PC-3 (cell line): ENCODE data around the gene FH. TPM values are rescaled to one million over a fixed set of nuclear protein-coding genes. Genes with fewer than 3 reads are reported as not detected.
A peak's percentile ranks its signal among the peaks of the same experiment; 100 is the strongest.

ENCODE experiments used
- ATAC-seq: fragments of 200-7000 bp; cut with Tn5 transposase; 2 replicates; pipeline ENCODE4 v1.9.1; 2020; ENCODE audit warnings: mild to moderate bottlenecking, moderate library complexity
- BruUV-seq: library from RNA; stranded (reverse); fragments of 400-500 nt; replicated peaks from 2 replicates; lab custom pipeline; 2021; lab: Mats Ljungman, UMichigan
- CTCF ChIA-PET: fragments of 300-600 bp; sonication (Branson Sonifier 250); formaldehyde crosslinking; loops from one replicate; lab custom pipeline; 2022; ENCODE audit warnings: antibody characterized with exemption; lab: Charles Lee
- POLR2A ChIA-PET: fragments of 300-600 bp; sonication (Branson Sonifier 250); formaldehyde crosslinking; loops from one replicate; lab custom pipeline; 2022; ENCODE audit warnings: antibody characterized with exemption; ENCODE audit not compliant: unreplicated experiment; lab: Charles Lee
- DNase-seq: peaks from one replicate; pipeline ENCODE4 v3.0.0-alpha.2; 2015
- H2AFZ ChIP-seq: fragments of 300-600 bp; sonication (generic); 2 replicates; pipeline ENCODE4 v1.6.0; 2016; ENCODE audit warnings: antibody characterized with exemption, low read length
- H3F3A ChIP-seq: fragments of 300-600 bp; sonication (generic); one replicate; pipeline ENCODE4 v1.6.0; 2017; ENCODE audit warnings: antibody characterized with exemption, low read length, control low read depth, mild to moderate bottlenecking; ENCODE audit not compliant: unreplicated experiment
- H3K27ac ChIP-seq: fragments of 300-600 bp; sonication (generic); 2 replicates; pipeline ENCODE4 v1.5.1; 2016; ENCODE audit warnings: mild to moderate bottlenecking, low read length
- H3K27me3 ChIP-seq: fragments of 300-600 bp; sonication (generic); 2 replicates; pipeline ENCODE4 v1.6.1; 2016; ENCODE audit warnings: low read length, mixed read lengths
- H3K36me3 ChIP-seq: fragments of 300-600 bp; sonication (generic); 2 replicates; pipeline ENCODE4 v1.6.1; 2016; ENCODE audit warnings: low read depth, mixed run types, low read length, mixed read lengths
- H3K4me1 ChIP-seq: fragments of 300-600 bp; sonication (generic); 2 replicates; pipeline ENCODE4 v1.5.1; 2016; ENCODE audit warnings: low read length; ENCODE audit not compliant: insufficient read depth
- H3K4me2 ChIP-seq: fragments of 300-600 bp; sonication (generic); 2 replicates; pipeline ENCODE4 v1.6.0; 2016; ENCODE audit warnings: low read length
- H3K4me3 ChIP-seq: fragments of 300-600 bp; sonication (generic); 2 replicates; pipeline ENCODE4 v1.5.1; 2016; ENCODE audit warnings: mild to moderate bottlenecking, low read length, mixed read lengths
- H3K79me2 ChIP-seq: fragments of 300-600 bp; sonication (generic); 2 replicates; pipeline ENCODE4 v1.6.1; 2017; ENCODE audit warnings: low read length, mixed read lengths
- H3K9ac ChIP-seq: fragments of 300-600 bp; sonication (generic); 2 replicates; pipeline ENCODE4 v1.6.0; 2016; ENCODE audit warnings: mild to moderate bottlenecking, low read length
- H3K9me2 ChIP-seq: fragments of 300-600 bp; sonication (generic); replicated peaks from 2 replicates; pipeline ENCODE4 v1.6.1; 2016; ENCODE audit warnings: mixed run types, low read length, mixed read lengths
- H3K9me3 ChIP-seq: fragments of 300-600 bp; sonication (generic); 2 replicates; pipeline ENCODE4 v1.6.1; 2016; ENCODE audit warnings: low read length, mixed read lengths
- H4K20me1 ChIP-seq: fragments of 300-600 bp; sonication (generic); 2 replicates; pipeline ENCODE4 v1.6.1; 2016; ENCODE audit warnings: low read length, mixed read lengths
- CTCF ChIP-seq: fragments of 300-600 bp; sonication (generic); conservative IDR thresholded peaks from 2 replicates; pipeline ENCODE4 v1.5.1; 2017; ENCODE audit warnings: antibody characterized with exemption, low read depth, mild to moderate bottlenecking, low read length
- EZH2 ChIP-seq: fragments of 300-600 bp; sonication (generic); IDR thresholded peaks from one replicate; pipeline ENCODE4 v1.6.1; 2017; ENCODE audit warnings: antibody characterized with exemption, mild to moderate bottlenecking, low read length; ENCODE audit not compliant: unreplicated experiment
- EZH2phosphoT487 ChIP-seq: fragments of 300-600 bp; sonication (generic); IDR thresholded peaks from 2 replicates; pipeline ENCODE4 v1.6.1; 2018; ENCODE audit warnings: mild to moderate bottlenecking, antibody characterized with exemption, low read length, borderline replicate concordance
- intact Hi-C: fragments of 100-400 bp; cut with micrococcal nuclease; formaldehyde crosslinking; loops from 2 replicates; pipeline ENCODE4 v1.9.0; 2023
- total RNA-seq: library from RNA; depleted of rRNA; stranded (reverse); fragments of >200 nt; gene quantifications from 2 replicates; pipeline ENCODE4 v1.2.3, GENCODE V29; 2014

Gene FH
- total RNA-seq, 1 experiment from 2014 or later = 201 TPM

GRCh38 chr1:241513378-241513777 is 6.2 kb downstream of the FH start:
- Histone ChIP-seq H3K27me3 (no peaks in the 10 kb centered on the region), H3K9ac (no peak overlapping the region), H2AFZ (no peak overlapping the region), H4K20me1 (peaks cover 5% of the 10 kb centered on the region), H3K9me3 (no peaks in the 10 kb centered on the region), H3K27ac (no peak overlapping the region), H3K9me2 (no peaks in the 10 kb centered on the region), H3K4me1 (peaks cover 11% of the 10 kb centered on the region), H3K4me2 (no peak overlapping the region), H3K79me2 (peaks cover 49% of the 10 kb centered on the region), H3K36me3 (peaks cover 59% of the 10 kb centered on the region), H3K4me3 (no peak overlapping the region), H3F3A (no peaks in the 10 kb centered on the region)
- DNase-seq (no peak), ATAC-seq (no peak)
- intact Hi-C loops = no loop called here
- ChIA-PET POLR2A (no interaction called here), CTCF (no interaction called here)
- no TSS peak for BruUV-seq
- TF ChIP-seq CTCF (no peak), EZH2phosphoT487 (no peak), EZH2 (no peak)

- ATAC-seq = peak; percentile 65
- Histone ChIP-seq H3K36me3 (peaks cover 86% of the 10 kb centered on the region), H3K9ac (no peak overlapping the region)
Measured at GRCh38 chr1:241507189-241507863, 12.2 kb downstream of the FH start.

More at GRCh38 chr1:241507189-241507863, 12.2 kb downstream of the FH start:
- no peak overlapping the region for H3K4me3 ChIP-seq
- no peak overlapping the region for H3K4me2 ChIP-seq
- H3K9me2 ChIP-seq = no peaks in the 10 kb centered on the region
- H2AFZ ChIP-seq = no peak overlapping the region
- H3F3A ChIP-seq = no peaks in the 10 kb centered on the region
- DNase-seq = no peak
- ChIA-PET CTCF (no interaction called here), POLR2A (interaction anchor here (0.6 kb wide), 1 partner anchor 1849 kb away, joined by 6 read pairs; no protein-coding TSS in a partner anchor)
- BruUV-seq = no TSS peak
- intact Hi-C loops = loop anchor here (10.0 kb wide), 1 partner anchor 773 kb away; no protein-coding TSS in a partner anchor
- no peak overlapping the region for H3K27ac ChIP-seq
- no peaks in the 10 kb centered on the region for H3K27me3 ChIP-seq
- H4K20me1 ChIP-seq = no peaks in the 10 kb centered on the region
- TF ChIP-seq EZH2 (no peak), CTCF (no peak), EZH2phosphoT487 (no peak)
- no peaks in the 10 kb centered on the region for H3K79me2 ChIP-seq
- no peaks in the 10 kb centered on the region for H3K9me3 ChIP-seq
- peaks cover 12% of the 10 kb centered on the region; the same call in 1 of the 2 replicates for H3K4me1 ChIP-seq
